Chondrocyte (in vitro differentiated cells): ENCODE data around the gene MLXIP. TPM values are rescaled to one million over a fixed set of nuclear protein-coding genes. Genes with fewer than 3 reads are reported as not detected.

ENCODE experiments used
- DNase-seq: peaks from one replicate; pipeline ENCODE4 v3.0.0; 2021; ENCODE audit warnings: mixed read lengths, low spot score
- H3K27ac Mint-ChIP-seq: one replicate; pipeline ENCODE4 v1.8.0; 2021; ENCODE audit warnings: mild to moderate bottlenecking, moderate library complexity, mixed read lengths; ENCODE audit not compliant: unreplicated experiment
- H3K27me3 Mint-ChIP-seq: 2 replicates; pipeline ENCODE4 v1.8.0; 2021; ENCODE audit warnings: low read depth, mixed read lengths
- H3K36me3 Mint-ChIP-seq: 2 replicates; pipeline ENCODE4 v1.8.0; 2021; ENCODE audit warnings: low read depth, mixed read lengths
- H3K4me1 Mint-ChIP-seq: 2 replicates; pipeline ENCODE4 v1.8.0; 2021; ENCODE audit warnings: low read depth, mild to moderate bottlenecking, mixed read lengths
- H3K4me3 Mint-ChIP-seq: one replicate; pipeline ENCODE4 v1.8.0; 2021; ENCODE audit warnings: mild to moderate bottlenecking, moderate library complexity, mixed read lengths; ENCODE audit not compliant: unreplicated experiment
- H3K9me3 Mint-ChIP-seq: 2 replicates; pipeline ENCODE4 v1.8.0; 2021; ENCODE audit warnings: low read depth, mixed read lengths
- CTCF ChIP-seq: fragments of 200-600 bp; sonication (generic); IDR thresholded peaks from 2 replicates; pipeline ENCODE4 v1.5.0; 2021; ENCODE audit warnings: antibody characterized with exemption, mild to moderate bottlenecking, moderate library complexity
- total RNA-seq: library from RNA; stranded (reverse); gene quantifications from 3 replicates; pipeline ENCODE4 v1.2.1, GENCODE V29; 2021

The MLXIP gene
- total RNA-seq, 1 donor from 2014 or later = 61.7 TPM

GRCh38 chr12:122147514-122148290, 69.1 kb downstream of the MLXIP start:
- Mint-ChIP-seq H3K9me3 (no peaks in the 10 kb centered on the region), H3K4me1 (no peaks in the 10 kb centered on the region), H3K27me3 (no peaks in the 10 kb centered on the region), H3K36me3 (peaks cover 6% of the 10 kb centered on the region), H3K27ac (no peak overlapping the region), H3K4me3 (no peak overlapping the region)
- DNase-seq = no peak
- TF ChIP-seq CTCF = no peak

- peaks cover 5% of the 10 kb centered on the region for H3K36me3 Mint-ChIP-seq
- H3K9me3 Mint-ChIP-seq = no peaks in the 10 kb centered on the region
- DNase-seq = no peak
- H3K4me3 Mint-ChIP-seq = no peak overlapping the region
- no peak overlapping the region for H3K27ac Mint-ChIP-seq
- no peak for TF ChIP-seq CTCF
- H3K27me3 Mint-ChIP-seq = no peaks in the 10 kb centered on the region
- H3K4me1 Mint-ChIP-seq = no peaks in the 10 kb centered on the region
Observed at GRCh38 chr12:122148657-122149056, 70.1 kb downstream of the MLXIP start.

- H3K27me3 Mint-ChIP-seq = no peaks in the 10 kb centered on the region
- DNase-seq = no peak
- no peak for TF ChIP-seq CTCF
- H3K9me3 Mint-ChIP-seq = no peaks in the 10 kb centered on the region
- H3K36me3 Mint-ChIP-seq = peaks cover 3% of the 10 kb centered on the region
- no peaks in the 10 kb centered on the region for H3K4me1 Mint-ChIP-seq
- H3K4me3 Mint-ChIP-seq = no peak overlapping the region
- no peak overlapping the region for H3K27ac Mint-ChIP-seq
Observed at GRCh38 chr12:122150127-122150681, 71.6 kb downstream of the MLXIP start.

GRCh38 chr12:122152754-122153153, 74.2 kb downstream of the MLXIP start:
- no peaks in the 10 kb centered on the region for H3K36me3 Mint-ChIP-seq
- H3K4me3 Mint-ChIP-seq = no peak overlapping the region
- no peak for DNase-seq
- no peaks in the 10 kb centered on the region for H3K27me3 Mint-ChIP-seq
- no peaks in the 10 kb centered on the region for H3K4me1 Mint-ChIP-seq
- no peak for TF ChIP-seq CTCF
- no peak overlapping the region for H3K27ac Mint-ChIP-seq
- H3K9me3 Mint-ChIP-seq = no peaks in the 10 kb centered on the region

- Mint-ChIP-seq H3K27me3 (no peaks in the 10 kb centered on the region), H3K27ac (no peak overlapping the region), H3K4me1 (no peaks in the 10 kb centered on the region), H3K36me3 (no peaks in the 10 kb centered on the region), H3K9me3 (no peaks in the 10 kb centered on the region), H3K4me3 (no peak overlapping the region)
- no peak for DNase-seq
- TF ChIP-seq CTCF = no peak
Observed at GRCh38 chr12:122155705-122156104, 77.1 kb downstream of the MLXIP start.
